Subcutaneous adipose tissue (tissue), 4 donors: ENCODE data around the gene ELOVL7. TPM values are rescaled to one million over a fixed set of nuclear protein-coding genes. Genes with fewer than 3 reads are reported as not detected.

Experiments
- total RNA-seq, 4 donors: library from RNA; depleted of rRNA; stranded (reverse); fragments of >200 nt; gene quantifications; one replicate each; pipeline ENCODE4 v1.1.0, GENCODE V29; 2016
- TF ChIP-seq, protein P1 (sequence below): fragments of 450-650 bp; IDR thresholded peaks from one replicate; pipeline ENCODE4 v1.5.1; 2016; ENCODE audit warnings: low read depth, mild to moderate bottlenecking, control low read depth, antibody characterized with exemption, moderate library complexity

Gene ELOVL7
- total RNA-seq, 4 donors from 2014 or later = 3.4 to 14.1 (median 12.0) TPM

DNA sequence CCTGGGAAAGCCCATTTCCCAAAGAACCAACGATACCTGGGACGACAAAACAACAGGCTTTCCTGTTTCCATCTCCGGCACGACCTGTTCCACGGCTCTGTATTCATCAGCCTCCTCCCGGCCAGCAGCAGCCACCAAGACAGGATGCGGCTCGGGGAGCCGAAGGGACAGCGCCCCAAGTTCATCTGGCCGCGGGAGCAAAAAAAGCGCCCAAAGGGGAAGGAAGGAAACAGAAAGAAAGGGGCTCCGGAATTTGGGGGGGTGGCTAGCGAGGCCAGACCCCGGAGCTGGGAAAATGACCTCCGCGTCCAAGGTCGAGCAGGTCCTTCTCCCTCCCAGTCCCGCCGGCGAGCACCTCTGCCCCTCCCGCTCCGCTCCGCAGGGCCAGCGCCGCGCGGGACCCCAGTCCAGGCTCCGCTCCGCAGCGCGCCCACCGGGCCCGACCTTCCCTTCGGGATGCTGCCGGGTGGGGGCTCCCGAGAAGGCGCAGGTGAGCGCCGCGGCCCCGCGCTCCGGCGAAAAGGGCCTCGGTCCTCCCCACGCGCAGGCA is 608 bp downstream of the ELOVL7 start:
- TF ChIP-seq, protein P1, sequence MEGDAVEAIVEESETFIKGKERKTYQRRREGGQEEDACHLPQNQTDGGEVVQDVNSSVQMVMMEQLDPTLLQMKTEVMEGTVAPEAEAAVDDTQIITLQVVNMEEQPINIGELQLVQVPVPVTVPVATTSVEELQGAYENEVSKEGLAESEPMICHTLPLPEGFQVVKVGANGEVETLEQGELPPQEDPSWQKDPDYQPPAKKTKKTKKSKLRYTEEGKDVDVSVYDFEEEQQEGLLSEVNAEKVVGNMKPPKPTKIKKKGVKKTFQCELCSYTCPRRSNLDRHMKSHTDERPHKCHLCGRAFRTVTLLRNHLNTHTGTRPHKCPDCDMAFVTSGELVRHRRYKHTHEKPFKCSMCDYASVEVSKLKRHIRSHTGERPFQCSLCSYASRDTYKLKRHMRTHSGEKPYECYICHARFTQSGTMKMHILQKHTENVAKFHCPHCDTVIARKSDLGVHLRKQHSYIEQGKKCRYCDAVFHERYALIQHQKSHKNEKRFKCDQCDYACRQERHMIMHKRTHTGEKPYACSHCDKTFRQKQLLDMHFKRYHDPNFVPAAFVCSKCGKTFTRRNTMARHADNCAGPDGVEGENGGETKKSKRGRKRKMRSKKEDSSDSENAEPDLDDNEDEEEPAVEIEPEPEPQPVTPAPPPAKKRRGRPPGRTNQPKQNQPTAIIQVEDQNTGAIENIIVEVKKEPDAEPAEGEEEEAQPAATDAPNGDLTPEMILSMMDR = no peak

DNA sequence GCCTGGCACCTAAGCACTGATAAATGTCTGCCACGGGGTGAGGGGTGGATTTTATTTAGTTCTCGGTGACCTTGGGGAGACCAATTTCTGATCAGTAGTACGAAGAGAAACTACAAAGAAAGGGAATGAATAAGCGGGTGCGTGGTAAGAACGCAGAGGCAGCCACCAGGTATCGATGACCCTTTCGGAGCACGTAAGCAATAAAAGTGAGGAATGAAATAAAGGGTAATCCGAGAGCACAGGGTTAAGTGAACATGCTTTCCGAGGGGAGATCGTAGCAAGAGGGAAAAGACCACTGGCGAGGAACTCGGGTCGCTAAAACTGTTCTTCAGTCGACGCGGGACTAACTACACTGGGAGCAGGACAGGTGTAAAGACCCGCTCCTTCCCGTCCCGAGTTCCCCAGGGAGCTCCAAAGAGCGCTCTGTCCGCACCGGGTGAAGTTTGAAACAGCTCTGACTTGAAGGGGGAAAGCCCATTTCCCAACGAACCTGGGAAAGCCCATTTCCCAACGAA is 1.1 kb downstream of the ELOVL7 start:
- TF ChIP-seq, protein P1 = no peak

DNA sequence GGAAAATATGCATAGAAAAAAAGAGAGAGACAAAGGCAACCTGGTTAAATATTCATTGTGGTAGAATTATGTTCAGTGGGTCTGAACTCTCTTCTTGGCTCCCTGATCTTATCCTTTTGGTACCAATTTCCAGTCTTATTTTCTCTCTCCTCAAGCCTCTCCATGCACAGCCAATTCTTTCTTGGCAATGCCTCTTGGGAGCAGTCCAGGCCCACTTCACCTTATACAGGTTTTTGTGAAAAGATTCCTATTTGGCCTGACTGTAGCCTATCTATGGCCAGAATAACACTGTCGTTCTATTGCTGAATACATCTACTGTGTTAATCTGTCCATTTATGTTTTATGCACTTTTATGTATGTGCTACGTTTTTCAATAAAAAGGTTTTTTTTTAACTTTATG is 2.7 kb downstream of the ELOVL7 start:
- TF ChIP-seq, protein P1 = no peak

DNA sequence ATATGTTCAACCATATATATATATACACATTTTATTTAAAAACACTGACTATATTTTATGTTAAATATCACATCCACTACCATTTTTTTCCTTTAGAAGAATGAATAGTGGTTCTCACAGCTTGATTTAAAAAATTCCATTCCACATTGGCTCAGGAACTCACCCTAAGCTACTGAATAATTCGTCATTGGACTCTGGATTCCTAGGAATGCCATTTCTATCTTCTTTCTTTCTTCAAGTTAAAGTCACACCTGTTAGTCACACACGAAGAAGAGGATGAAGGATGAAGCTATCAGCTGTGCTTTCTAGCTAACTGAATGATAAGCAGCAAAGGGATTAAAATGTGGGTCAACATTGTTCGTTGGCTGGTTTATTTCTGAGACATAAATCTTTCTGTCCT is 7.9 kb downstream of the ELOVL7 start:
- TF ChIP-seq, protein P1 = no peak

DNA sequence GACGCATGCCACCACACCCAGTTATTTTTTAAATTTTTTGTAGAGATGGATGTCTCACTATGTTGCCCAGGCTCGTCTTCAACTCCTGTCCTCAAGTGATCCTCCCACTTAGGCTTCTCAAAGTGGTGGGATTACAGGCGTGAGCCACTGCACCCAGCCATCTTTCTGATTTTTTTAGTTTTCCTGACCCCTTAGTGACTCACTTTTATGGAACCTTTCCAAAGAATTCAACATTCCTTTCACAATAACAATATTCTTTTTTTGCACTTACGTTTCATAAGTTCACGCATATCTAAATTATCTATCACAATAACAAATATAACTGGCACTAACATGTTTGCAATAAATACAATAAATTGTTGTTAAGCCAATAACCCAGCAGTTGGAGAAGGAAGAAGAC is 8.5 kb downstream of the ELOVL7 start:
- TF ChIP-seq, protein P1 = no peak

DNA sequence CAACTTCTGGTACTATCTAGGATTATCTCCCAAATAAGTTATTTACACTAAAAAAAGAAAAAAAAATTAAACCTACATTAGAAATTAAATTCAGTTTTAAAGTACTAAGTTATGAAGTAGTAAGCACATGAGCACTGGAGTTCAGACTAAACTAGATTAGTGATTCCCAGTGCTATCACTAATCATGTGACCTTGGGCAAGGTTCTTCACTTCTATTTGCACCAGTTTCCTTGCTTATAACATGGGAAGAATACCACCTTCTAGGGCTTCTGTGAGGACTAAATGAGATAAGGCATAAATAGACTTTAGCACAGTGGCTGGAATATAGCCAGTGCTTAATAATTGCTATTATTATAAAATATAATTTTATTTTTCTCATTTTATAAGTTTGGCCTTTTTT is 10.5 kb downstream of the ELOVL7 start:
- TF ChIP-seq, protein P1 = no peak

DNA sequence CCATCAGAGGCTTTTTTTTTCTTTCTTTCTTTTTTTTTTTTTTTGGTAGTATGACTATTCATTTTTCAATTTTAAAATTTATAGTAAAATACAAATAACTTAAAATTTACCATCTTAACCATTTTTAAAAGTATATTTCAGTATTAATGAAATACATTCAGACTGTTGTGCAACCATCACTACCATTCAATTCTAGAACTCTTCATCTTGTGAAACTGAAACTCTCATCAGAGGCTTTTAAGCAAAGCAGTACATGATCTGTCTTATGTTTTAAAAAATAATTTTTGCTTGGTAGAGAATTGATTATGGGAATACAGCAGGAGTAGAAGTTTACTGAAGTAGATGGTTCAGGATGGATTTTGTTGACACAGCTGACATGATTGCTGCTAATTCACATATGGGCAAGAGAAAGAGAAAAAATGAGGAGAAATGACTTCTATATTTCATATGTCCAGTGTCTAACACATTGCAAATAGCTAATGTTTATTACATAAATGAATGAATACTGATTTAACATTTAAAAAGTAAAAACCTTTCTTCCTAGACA is 13.4 kb downstream of the ELOVL7 start:
- TF ChIP-seq, protein P1 = no peak
